PC-9 (cell line): ENCODE data around the gene CLDN9. TPM values are rescaled to one million over a fixed set of nuclear protein-coding genes. Genes with fewer than 3 reads are reported as not detected.

Experiments used
- BruUV-seq: library from RNA; stranded (reverse); fragments of 400-500 nt; replicated peaks from 2 replicates; lab custom pipeline; 2021; lab: Mats Ljungman, UMichigan
- CTCF ChIA-PET: fragments of 300-600 bp; sonication (Branson Sonifier 250); formaldehyde crosslinking; loops from one replicate; lab custom pipeline; 2022; ENCODE audit warnings: antibody characterized with exemption; lab: Charles Lee
- POLR2A ChIA-PET: fragments of 300-600 bp; sonication (Branson Sonifier 250); formaldehyde crosslinking; loops from one replicate; lab custom pipeline; 2022; ENCODE audit warnings: antibody characterized with exemption; ENCODE audit not compliant: unreplicated experiment; lab: Charles Lee
- DNase-seq, 2 experiments: peaks; one replicate each; pipeline versions ENCODE4 v3.0.0 to v3.0.0-alpha.2; 2015 to 2022; ENCODE audit warnings: mixed read lengths in 1 of 2
- H2AFZ ChIP-seq: fragments of 200-600 bp; sonication (generic); 2 replicates; pipeline ENCODE4 v1.8.1; 2017; ENCODE audit warnings: antibody characterized with exemption
- H3F3A ChIP-seq: fragments of 200-600 bp; sonication (generic); 2 replicates; pipeline ENCODE4 v1.8.1; 2017; ENCODE audit warnings: antibody characterized with exemption, mild to moderate bottlenecking, low read depth; ENCODE audit not compliant: insufficient read depth
- H3K27ac ChIP-seq: fragments of 200-600 bp; sonication (generic); 2 replicates; pipeline ENCODE4 v1.6.1; 2016; ENCODE audit warnings: mixed run types
- H3K27me3 ChIP-seq: fragments of 200-600 bp; sonication (generic); 2 replicates; pipeline ENCODE4 v1.6.1; 2016; ENCODE audit warnings: low read depth, mixed run types; ENCODE audit not compliant: insufficient read depth
- H3K36me3 ChIP-seq: fragments of 200-600 bp; sonication (generic); 2 replicates; pipeline ENCODE4 v1.6.1; 2016; ENCODE audit warnings: low read depth, mixed run types
- H3K4me1 ChIP-seq: fragments of 200-600 bp; sonication (generic); replicated peaks from 2 replicates; pipeline ENCODE4 v1.6.1; 2016; ENCODE audit warnings: mixed run types; ENCODE audit not compliant: insufficient read depth
- H3K4me2 ChIP-seq: fragments of 200-600 bp; sonication (generic); 2 replicates; pipeline ENCODE4 v1.6.1; 2017; ENCODE audit warnings: mixed run types
- H3K4me3 ChIP-seq: fragments of 200-600 bp; sonication (generic); 2 replicates; pipeline ENCODE4 v1.6.1; 2016; ENCODE audit warnings: mixed run types
- H3K79me2 ChIP-seq: fragments of 200-600 bp; sonication (generic); 2 replicates; pipeline ENCODE4 v1.6.1; 2017; ENCODE audit warnings: low read depth, mixed run types
- H3K9me2 ChIP-seq: fragments of 200-600 bp; sonication (generic); 2 replicates; pipeline ENCODE4 v1.8.1; 2017; ENCODE audit warnings: mild to moderate bottlenecking; ENCODE audit not compliant: insufficient read depth
- H3K9me3 ChIP-seq: fragments of 200-600 bp; sonication (generic); 2 replicates; pipeline ENCODE4 v1.8.1; 2016; ENCODE audit warnings: low read depth; ENCODE audit not compliant: insufficient read depth
- H4K20me1 ChIP-seq: fragments of 200-600 bp; sonication (generic); 2 replicates; pipeline ENCODE4 v1.8.1; 2017; ENCODE audit not compliant: insufficient read depth
- CTCF ChIP-seq: fragments of 200-600 bp; sonication (generic); conservative IDR thresholded peaks from 2 replicates; pipeline ENCODE4 v1.6.1; 2017; ENCODE audit warnings: mixed run types, antibody characterized with exemption, mild to moderate bottlenecking, moderate library complexity
- EZH2 ChIP-seq: fragments of 200-600 bp; sonication (generic); IDR thresholded peaks from 2 replicates; pipeline ENCODE4 v1.8.0; 2017; ENCODE audit warnings: antibody characterized with exemption, low read depth
- intact Hi-C: fragments of 100-400 bp; cut with micrococcal nuclease; formaldehyde crosslinking; loops from one replicate; pipeline ENCODE4 v1.10.0; 2022; ENCODE audit not compliant: unreplicated experiment
- total RNA-seq: library from RNA; stranded (reverse); gene quantifications from 2 replicates; pipeline ENCODE4 v1.2.3, GENCODE V29; 2021

The CLDN9 gene
- total RNA-seq, 1 experiment from 2014 or later, result 16.4 TPM

- no peak for DNase-seq
- no peaks in the 10 kb centered on the region for H3K36me3 ChIP-seq
- intact Hi-C loops, result no loop called here
- no peaks in the 10 kb centered on the region for H4K20me1 ChIP-seq
- no peaks in the 10 kb centered on the region for H3K9me2 ChIP-seq
- TF ChIP-seq CTCF (no peak), EZH2 (no peak)
- ChIA-PET POLR2A (no interaction called here), CTCF (no interaction called here)
- no peaks in the 10 kb centered on the region for H3K27me3 ChIP-seq
- H3K9me3 ChIP-seq, result no peaks in the 10 kb centered on the region
- H3K4me1 ChIP-seq, result peaks cover 20% of the 10 kb centered on the region; the same call in 1 of the 2 replicates
- H3K4me2 ChIP-seq, result no peak overlapping the region
- no peak overlapping the region for H2AFZ ChIP-seq
- no TSS peak for BruUV-seq
- no peak overlapping the region for H3K4me3 ChIP-seq
- no peak overlapping the region for H3K27ac ChIP-seq
- H3F3A ChIP-seq, result peaks cover 25% of the 10 kb centered on the region; the same call in 1 of the 2 replicates
- no peaks in the 10 kb centered on the region for H3K79me2 ChIP-seq
These were observed 26.0 kb upstream of the CLDN9 start for GRCh38 chr16:2986623-2987188.

GRCh38 chr16:2987286-2987685, 25.4 kb upstream of the CLDN9 start:
- Histone ChIP-seq H3K79me2 (no peaks in the 10 kb centered on the region), H3K27ac (no peak overlapping the region), H3K9me2 (no peaks in the 10 kb centered on the region), H3K36me3 (no peaks in the 10 kb centered on the region), H4K20me1 (no peaks in the 10 kb centered on the region), H3K4me1 (peaks cover 20% of the 10 kb centered on the region; the same call in 1 of the 2 replicates), H3F3A (peaks cover 20% of the 10 kb centered on the region; the same call in 1 of the 2 replicates), H3K9me3 (no peaks in the 10 kb centered on the region), H3K4me3 (no peak overlapping the region), H3K27me3 (no peaks in the 10 kb centered on the region), H2AFZ (no peak overlapping the region), H3K4me2 (no peak overlapping the region)
- no peak for TF ChIP-seq EZH2
- BruUV-seq, result no TSS peak
- DNase-seq, result no peak
- CTCF ChIA-PET, result no interaction called here
- intact Hi-C loops, result no loop called here
- POLR2A ChIA-PET, result no interaction called here

GRCh38 chr16:2987833-2988232, 24.9 kb upstream of the CLDN9 start:
- Histone ChIP-seq H3K79me2 (no peaks in the 10 kb centered on the region), H3K9me3 (no peaks in the 10 kb centered on the region), H3K9me2 (no peaks in the 10 kb centered on the region), H4K20me1 (no peaks in the 10 kb centered on the region), H2AFZ (no peak overlapping the region), H3K27me3 (no peaks in the 10 kb centered on the region), H3K36me3 (no peaks in the 10 kb centered on the region), H3K27ac (no peak overlapping the region), H3K4me3 (no peak overlapping the region), H3F3A (peaks cover 17% of the 10 kb centered on the region; the same call in 1 of the 2 replicates), H3K4me2 (no peak overlapping the region), H3K4me1 (peaks cover 25% of the 10 kb centered on the region; the same call in 1 of the 2 replicates)
- no peak for TF ChIP-seq EZH2
- no peak for TF ChIP-seq CTCF
- intact Hi-C loops, result no loop called here
- CTCF ChIA-PET, result no interaction called here
- POLR2A ChIA-PET, result no interaction called here
- DNase-seq, result no peak
- no TSS peak for BruUV-seq
